AG04449 (cell line): Measurements from ENCODE around the gene ATOSB.

Source experiments
- CTCF ChIA-PET: fragments of 350-600 bp; formaldehyde crosslinking; extraction: SDS; loops from one replicate; lab custom pipeline; 2021; ENCODE audit warnings: antibody characterized with exemption; lab: Yijun Ruan, JAX
- POLR2A ChIA-PET: fragments of 400-600, 350-600 bp; formaldehyde crosslinking; extraction: SDS; loops from one replicate; lab custom pipeline; 2020; ENCODE audit warnings: antibody characterized with exemption, inconsistent platforms; lab: Yijun Ruan, JAX
- DNase-seq: peaks from one replicate; pipeline ENCODE4 v3.0.0-alpha.2; 2010; ENCODE audit warnings: low read depth, low spot score
- H3K4me3 ChIP-seq: 2 replicates; pipeline ENCODE4 v1.5.1; 2011; ENCODE audit warnings: low read depth, mild to moderate bottlenecking, control low read depth, low read length
- TF ChIP-seq, protein P1 (sequence below): IDR thresholded peaks from one replicate; pipeline ENCODE4 v1.5.1; 2011; ENCODE audit warnings: mild to moderate bottlenecking, moderate library complexity, low read length, control low read depth, inconsistent platforms; ENCODE audit not compliant: insufficient read depth; ENCODE audit errors: missing control alignments

The ATOSB gene

GRCh38 chr9:35079041-35079425, 36.6 kb downstream of the ATOSB start:
- ChIA-PET CTCF (interaction anchor here (0.9 to 9.2 kb wide), 5 partner anchors 8 to 179 kb away, joined by 3 to 127 read pairs (median 8); partner anchors contain the start of genes PIGO and STOML2), POLR2A (interaction anchor here (0.9 to 2.2 kb wide), 8 partner anchors 7 to 36 kb away, joined by 3 to 10 read pairs (median 6); partner anchors contain the start of genes PIGO and STOML2)
- DNase-seq = no peak
- TF ChIP-seq, protein P1, sequence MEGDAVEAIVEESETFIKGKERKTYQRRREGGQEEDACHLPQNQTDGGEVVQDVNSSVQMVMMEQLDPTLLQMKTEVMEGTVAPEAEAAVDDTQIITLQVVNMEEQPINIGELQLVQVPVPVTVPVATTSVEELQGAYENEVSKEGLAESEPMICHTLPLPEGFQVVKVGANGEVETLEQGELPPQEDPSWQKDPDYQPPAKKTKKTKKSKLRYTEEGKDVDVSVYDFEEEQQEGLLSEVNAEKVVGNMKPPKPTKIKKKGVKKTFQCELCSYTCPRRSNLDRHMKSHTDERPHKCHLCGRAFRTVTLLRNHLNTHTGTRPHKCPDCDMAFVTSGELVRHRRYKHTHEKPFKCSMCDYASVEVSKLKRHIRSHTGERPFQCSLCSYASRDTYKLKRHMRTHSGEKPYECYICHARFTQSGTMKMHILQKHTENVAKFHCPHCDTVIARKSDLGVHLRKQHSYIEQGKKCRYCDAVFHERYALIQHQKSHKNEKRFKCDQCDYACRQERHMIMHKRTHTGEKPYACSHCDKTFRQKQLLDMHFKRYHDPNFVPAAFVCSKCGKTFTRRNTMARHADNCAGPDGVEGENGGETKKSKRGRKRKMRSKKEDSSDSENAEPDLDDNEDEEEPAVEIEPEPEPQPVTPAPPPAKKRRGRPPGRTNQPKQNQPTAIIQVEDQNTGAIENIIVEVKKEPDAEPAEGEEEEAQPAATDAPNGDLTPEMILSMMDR = no peak
- H3K4me3 ChIP-seq = peak overlapping the region; percentile 89

DNA sequence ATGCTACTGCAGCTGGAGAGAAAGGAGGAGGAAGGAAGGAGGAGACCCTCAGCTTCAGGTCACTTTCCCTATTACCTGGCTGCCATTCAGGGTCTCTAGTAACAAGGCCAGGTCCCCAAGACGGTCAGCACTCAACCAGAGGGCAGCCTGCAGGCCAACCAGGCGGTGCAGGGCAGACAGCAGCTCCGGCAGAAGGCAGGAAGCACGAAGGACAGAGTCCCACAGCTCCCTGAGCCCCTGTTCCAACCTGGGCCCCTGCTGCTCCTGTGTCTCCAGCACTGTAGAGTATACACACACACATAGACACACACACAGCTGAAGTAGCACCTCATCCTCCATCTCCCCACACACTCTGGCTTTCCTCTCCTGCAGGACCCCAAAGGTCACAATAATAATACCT, 37.6 kb downstream of the ATOSB start:
- POLR2A ChIA-PET = no interaction called here
- DNase-seq = no peak
- TF ChIP-seq, protein P1 = no peak

GRCh38 chr9:35076848-35077247, 38.8 kb downstream of the ATOSB start:
- POLR2A ChIA-PET = no interaction called here
- TF ChIP-seq, protein P1 = no peak
- no peak overlapping the region for H3K4me3 ChIP-seq
- CTCF ChIA-PET = interaction anchor here (0.8 to 9.2 kb wide), 4 partner anchors 20 to 177 kb away, joined by 3 to 127 read pairs (median 6); partner anchors contain the start of gene PIGO
- no peak for DNase-seq

More for the DNA sequence above, 37.6 kb downstream of the ATOSB start:
- CTCF ChIA-PET = interaction anchor here (1.0 to 9.2 kb wide), 3 partner anchors 19 to 569 kb away, joined by 3 to 127 read pairs (median 16); partner anchors contain the start of gene PIGO
- peak overlapping the region; percentile 36; the same call in 1 of the 2 replicates for H3K4me3 ChIP-seq

DNA sequence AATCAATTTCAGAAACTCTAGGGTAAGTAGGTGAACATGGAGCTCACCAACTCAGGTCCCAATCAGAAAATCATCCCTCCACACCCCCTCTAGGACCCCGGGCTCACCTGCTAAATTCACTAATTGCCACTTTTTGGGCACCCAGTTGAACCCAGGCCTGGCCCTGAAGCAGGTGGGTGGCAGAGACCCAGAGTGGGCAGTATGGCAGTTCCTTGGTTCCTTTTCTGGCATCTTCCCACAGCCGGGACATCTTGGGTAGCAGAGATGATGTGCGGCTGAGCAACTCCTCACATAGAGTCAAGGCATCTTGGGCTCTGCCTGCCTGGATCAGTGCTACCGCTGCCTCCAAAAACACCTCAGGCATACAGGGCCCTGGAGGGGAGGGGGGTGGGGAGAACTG, 40.3 kb downstream of the ATOSB start:
- no peak overlapping the region for H3K4me3 ChIP-seq
- CTCF ChIA-PET = interaction anchor here (9.2 kb wide), 1 partner anchor 22 kb away, joined by 127 read pairs; the partner anchor contains the start of gene PIGO
- DNase-seq = no peak
- TF ChIP-seq, protein P1 = no peak
- POLR2A ChIA-PET = no interaction called here

DNA sequence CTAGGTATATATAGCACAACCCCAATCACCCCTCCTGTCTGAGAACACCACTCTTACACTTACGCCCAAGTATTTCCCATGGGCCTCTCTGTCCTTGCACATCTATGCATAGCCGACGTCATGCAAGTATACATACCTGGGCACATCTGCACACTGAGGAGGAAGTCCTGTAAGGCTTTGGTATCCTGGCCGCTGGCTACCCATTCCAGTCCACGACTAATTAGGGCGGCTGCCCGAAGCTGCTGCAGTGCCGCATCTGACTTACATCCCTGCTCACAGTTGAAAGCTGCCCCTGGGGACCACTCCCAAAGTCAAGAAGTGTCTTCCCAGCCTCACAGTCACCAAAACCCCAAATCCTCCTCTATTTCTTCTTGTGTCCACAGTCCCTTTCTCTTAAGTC, 40.9 kb downstream of the ATOSB start:
- CTCF ChIA-PET = interaction anchor here (9.2 kb wide), 1 partner anchor 22 kb away, joined by 127 read pairs; the partner anchor contains the start of gene PIGO
- DNase-seq = no peak
- POLR2A ChIA-PET = no interaction called here
- TF ChIP-seq, protein P1 = no peak
- no peak overlapping the region for H3K4me3 ChIP-seq

- ChIA-PET CTCF (interaction anchor here (5.2 kb wide), 1 partner anchor 21 kb away, joined by 33 read pairs; the partner anchor contains the start of gene PIGO), POLR2A (no interaction called here)
- TF ChIP-seq, protein P1 = no peak
- no peak overlapping the region for H3K4me3 ChIP-seq
- DNase-seq = no peak
These were observed 41.5 kb downstream of the ATOSB start for GRCh38 chr9:35074141-35074540.
